Neural cell (in vitro differentiated cells): Measurements from ENCODE around the gene DPPA2. TPM values are rescaled to one million over a fixed set of nuclear protein-coding genes. Genes with fewer than 3 reads are reported as not detected.

Experiments
- H2AFZ ChIP-seq: fragments of 200-600, 300-800 bp; sonication (generic), shearing (Covaris generic); 2 replicates; pipeline ENCODE4 v1.6.0; 2014; ENCODE audit warnings: low read depth, mild to moderate bottlenecking, antibody characterized with exemption, low read length, moderate library complexity
- H3F3A ChIP-seq: fragments of 200-600 bp; shearing (Covaris generic); 2 replicates; pipeline ENCODE4 v1.6.1; 2016; ENCODE audit warnings: mild to moderate bottlenecking, moderate library complexity, mixed read lengths, antibody characterized with exemption, low read length; ENCODE audit not compliant: insufficient read depth, poor library complexity, severe bottlenecking
- H3K27ac ChIP-seq: fragments of 200-600, 300-800 bp; sonication (generic), shearing (Covaris generic); 2 replicates; pipeline ENCODE4 v1.5.1; 2014; ENCODE audit warnings: mild to moderate bottlenecking, low read length, moderate library complexity
- H3K27me3 ChIP-seq: fragments of 300-800, 200-600 bp; sonication (generic), shearing (Covaris generic); 2 replicates; pipeline ENCODE4 v1.6.0; 2014; ENCODE audit warnings: mild to moderate bottlenecking, low read depth, low read length, moderate library complexity; ENCODE audit not compliant: insufficient read depth
- H3K36me3 ChIP-seq: fragments of 300-800, 200-600 bp; sonication (generic), shearing (Covaris generic); 2 replicates; pipeline ENCODE4 v1.5.1; 2014; ENCODE audit warnings: mild to moderate bottlenecking, antibody characterized with exemption, low read length, moderate library complexity; ENCODE audit not compliant: insufficient read depth
- H3K4me2 ChIP-seq: fragments of 300-800, 200-600 bp; sonication (generic), shearing (Covaris generic); 2 replicates; pipeline ENCODE4 v1.6.0; 2014; ENCODE audit warnings: mild to moderate bottlenecking, low read length
- H3K4me3 ChIP-seq: fragments of 300-800, 200-600 bp; sonication (generic), shearing (Covaris generic); 2 replicates; pipeline ENCODE4 v1.5.1; 2014; ENCODE audit warnings: mild to moderate bottlenecking, low read length, moderate library complexity
- H3K79me2 ChIP-seq: fragments of 200-600 bp; shearing (Covaris generic); replicated peaks from 2 replicates; pipeline ENCODE4 v1.6.0; 2014; ENCODE audit warnings: mild to moderate bottlenecking, low read length, moderate library complexity; ENCODE audit not compliant: insufficient read depth
- H3K9ac ChIP-seq: fragments of 300-800, 200-600 bp; sonication (generic), shearing (Covaris generic); 2 replicates; pipeline ENCODE4 v1.6.1; 2016; ENCODE audit warnings: mild to moderate bottlenecking, low read length, mixed read lengths
- H3K9me2 ChIP-seq: fragments of 200-600 bp; shearing (Covaris generic); 2 replicates; pipeline ENCODE4 v1.6.1; 2016; ENCODE audit warnings: mild to moderate bottlenecking, low read length, mixed read lengths; ENCODE audit not compliant: insufficient read depth
- H3K9me3 ChIP-seq: fragments of 200-600, 300-800 bp; sonication (generic), shearing (Covaris generic); 2 replicates; pipeline ENCODE4 v1.6.1; 2016; ENCODE audit warnings: mild to moderate bottlenecking, mixed run types, low read length, moderate library complexity, mixed read lengths
- H4K20me1 ChIP-seq: fragments of 200-600 bp; shearing (Covaris generic); 2 replicates; pipeline ENCODE4 v1.6.1; 2016; ENCODE audit warnings: mild to moderate bottlenecking, mixed run types; ENCODE audit not compliant: insufficient read depth
- CTCF ChIP-seq: fragments of 450-650 bp; IDR thresholded peaks from 2 replicates; pipeline ENCODE4 v1.5.1; 2014; ENCODE audit warnings: antibody characterized with exemption, mild to moderate bottlenecking, moderate library complexity; ENCODE audit not compliant: poor library complexity, severe bottlenecking
- EP300 ChIP-seq: fragments of 450-650 bp; conservative IDR thresholded peaks from 2 replicates; pipeline ENCODE4 v1.6.1; 2014; ENCODE audit warnings: antibody characterized with exemption, mild to moderate bottlenecking, moderate library complexity; ENCODE audit not compliant: poor library complexity, severe bottlenecking
- EZH2 ChIP-seq: fragments of 200-600, 300-800 bp; shearing (Covaris generic), sonication (generic); IDR thresholded peaks from 2 replicates; pipeline ENCODE4 v1.6.1; 2014; ENCODE audit warnings: antibody characterized with exemption, low read length, borderline replicate concordance, mild to moderate bottlenecking; ENCODE audit not compliant: insufficient read depth, poor library complexity, severe bottlenecking
- MXI1 ChIP-seq: fragments of 450-650 bp; conservative IDR thresholded peaks from 2 replicates; pipeline ENCODE4 v1.6.1; 2014; ENCODE audit warnings: antibody characterized with exemption, mild to moderate bottlenecking; ENCODE audit not compliant: poor library complexity, severe bottlenecking
- POLR2AphosphoS5 ChIP-seq: IDR thresholded peaks from 2 replicates; pipeline ENCODE4 v1.6.1; 2012
- RAD21 ChIP-seq: fragments of 450-650 bp; conservative IDR thresholded peaks from 2 replicates; pipeline ENCODE4 v1.6.1; 2014; ENCODE audit warnings: antibody characterized with exemption, mild to moderate bottlenecking, moderate library complexity
- REST ChIP-seq: IDR thresholded peaks from 2 replicates; pipeline ENCODE4 v1.6.1; 2012; ENCODE audit warnings: borderline replicate concordance
- SMC3 ChIP-seq: fragments of 450-650 bp; conservative IDR thresholded peaks from 2 replicates; pipeline ENCODE4 v1.6.1; 2014; ENCODE audit warnings: antibody characterized with exemption, mild to moderate bottlenecking, moderate library complexity; ENCODE audit not compliant: poor library complexity
- TAF1 ChIP-seq: IDR thresholded peaks from 2 replicates; pipeline ENCODE4 v1.6.1; 2012; ENCODE audit warnings: low read depth
- polyA plus RNA-seq: library from polyadenylated mRNA; depleted of rRNA; stranded (reverse); fragments of >200 nt; gene quantifications from 2 replicates; pipeline ENCODE4 v1.2.3, GENCODE V29; 2014

Gene DPPA2
- polyA plus RNA-seq, 1 donor from 2014 or later, result not detected

GRCh38 chr3:109269577-109270275 lies 46.6 kb downstream of the DPPA2 start:
- Histone ChIP-seq H3K4me2 (no peak overlapping the region), H3K36me3 (no peaks in the 10 kb centered on the region), H3K9ac (no peak overlapping the region), H3F3A (no peaks in the 10 kb centered on the region), H3K9me2 (no peaks in the 10 kb centered on the region), H3K27me3 (no peaks in the 10 kb centered on the region), H3K27ac (no peak overlapping the region), H4K20me1 (no peaks in the 10 kb centered on the region), H3K9me3 (no peaks in the 10 kb centered on the region), H3K79me2 (no peaks in the 10 kb centered on the region), H2AFZ (no peak overlapping the region), H3K4me3 (no peak overlapping the region)
- no peak for TF ChIP-seq SMC3

- no peaks in the 10 kb centered on the region for H3F3A ChIP-seq
- no peaks in the 10 kb centered on the region for H3K36me3 ChIP-seq
- H3K4me2 ChIP-seq, result no peak overlapping the region
- TF ChIP-seq EP300 (no peak), POLR2AphosphoS5 (no peak), MXI1 (no peak), TAF1 (no peak), RAD21 (no peak), REST (no peak), CTCF (no peak), SMC3 (no peak), EZH2 (no peak)
- H3K9me3 ChIP-seq, result no peaks in the 10 kb centered on the region
- no peaks in the 10 kb centered on the region for H4K20me1 ChIP-seq
- H2AFZ ChIP-seq, result no peak overlapping the region
- H3K27me3 ChIP-seq, result no peaks in the 10 kb centered on the region
- H3K27ac ChIP-seq, result no peak overlapping the region
- no peak overlapping the region for H3K9ac ChIP-seq
- H3K79me2 ChIP-seq, result no peaks in the 10 kb centered on the region
- no peak overlapping the region for H3K4me3 ChIP-seq
- no peaks in the 10 kb centered on the region for H3K9me2 ChIP-seq
Observed at GRCh38 chr3:109268181-109268580, 48.1 kb downstream of the DPPA2 start.
